Measurements from ENCODE around the gene PRICKLE2.

Gene PRICKLE2

DNA sequence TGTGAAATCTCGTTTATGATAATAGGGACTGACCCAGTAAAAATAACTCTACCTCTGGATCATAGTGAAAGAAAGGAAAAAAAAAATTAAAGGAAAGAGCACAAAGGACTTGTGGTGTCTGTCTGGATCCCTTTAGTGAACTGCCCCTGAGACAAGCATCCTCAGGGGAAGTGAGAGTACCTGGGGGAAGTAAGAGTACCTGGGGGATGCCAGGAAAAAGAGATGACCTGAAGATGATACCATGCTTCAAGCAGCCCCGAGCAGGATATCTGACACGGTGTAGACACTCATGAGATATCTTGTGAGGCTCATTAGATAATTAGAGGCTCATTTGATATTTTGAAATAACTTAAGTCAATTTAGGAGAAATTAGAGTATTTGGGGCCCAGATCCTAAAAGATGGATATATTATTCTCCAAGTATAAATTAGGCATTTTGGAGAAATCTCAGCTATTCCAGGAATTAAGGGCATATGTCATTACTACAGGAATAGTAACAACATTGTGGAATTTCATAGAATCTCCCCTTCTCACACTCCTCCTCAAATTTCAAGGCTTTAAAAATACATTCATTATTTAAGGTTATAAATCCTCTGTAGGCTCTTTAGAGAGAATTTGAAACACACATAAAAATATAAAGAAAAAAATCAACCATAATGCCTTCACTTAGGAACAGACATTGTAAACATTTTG, 165.6 kb downstream of the PRICKLE2 start:
- no peak overlapping the region for H3K4me3 ChIP-seq (ENCODE audit: low read length)
- TF ChIP-seq ZNF274 (IDR thresholded peaks at IDR 0.05; ENCODE audit: low read depth, low read length) = no peak

DNA sequence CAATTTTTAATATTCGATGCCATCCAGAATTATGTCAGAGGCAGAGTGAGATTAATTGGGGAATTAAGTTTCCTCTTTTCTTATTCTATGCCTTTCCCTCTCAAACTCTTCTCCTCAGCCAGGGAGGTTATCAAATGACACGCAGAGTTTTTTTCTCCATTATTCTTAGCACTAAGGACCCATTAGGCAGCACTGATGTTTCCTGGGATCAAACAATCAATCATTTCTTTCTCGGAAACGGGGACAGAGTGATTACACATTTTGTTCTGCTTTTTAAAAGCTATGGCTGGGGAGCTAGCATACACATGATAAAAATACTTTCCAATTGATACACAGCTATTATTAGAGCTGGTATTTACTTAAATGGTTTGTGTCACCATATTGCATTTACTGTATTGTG, 166.7 kb downstream of the PRICKLE2 start:
- H3K4me3 ChIP-seq (ENCODE audit: low read length) = no peak overlapping the region
- no peak for TF ChIP-seq ZNF274 (IDR thresholded peaks at IDR 0.05; ENCODE audit: low read depth, low read length)

DNA sequence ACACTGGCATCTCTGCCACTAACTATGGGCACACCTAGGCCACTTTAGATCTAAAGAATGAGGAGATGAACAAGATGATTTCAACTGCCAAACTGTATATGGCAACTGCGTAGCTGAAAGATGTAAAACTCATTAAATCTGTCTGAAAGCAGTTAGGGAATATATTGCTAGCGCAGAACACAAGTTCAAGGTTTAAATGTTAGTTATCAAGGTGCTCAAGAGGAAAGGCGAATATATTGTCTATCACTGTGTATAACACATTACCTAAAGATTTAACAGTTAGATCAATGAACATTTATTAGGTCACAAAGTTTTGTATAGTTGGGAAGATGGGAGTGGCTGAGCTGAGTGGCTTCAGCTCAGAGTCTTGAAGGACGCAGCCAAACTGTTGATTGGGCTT, 168.0 kb downstream of the PRICKLE2 start:
- TF ChIP-seq ZNF274 (IDR thresholded peaks at IDR 0.05; ENCODE audit: low read depth, low read length) = no peak
- H3K4me3 ChIP-seq (ENCODE audit: low read length) = no peak overlapping the region

DNA sequence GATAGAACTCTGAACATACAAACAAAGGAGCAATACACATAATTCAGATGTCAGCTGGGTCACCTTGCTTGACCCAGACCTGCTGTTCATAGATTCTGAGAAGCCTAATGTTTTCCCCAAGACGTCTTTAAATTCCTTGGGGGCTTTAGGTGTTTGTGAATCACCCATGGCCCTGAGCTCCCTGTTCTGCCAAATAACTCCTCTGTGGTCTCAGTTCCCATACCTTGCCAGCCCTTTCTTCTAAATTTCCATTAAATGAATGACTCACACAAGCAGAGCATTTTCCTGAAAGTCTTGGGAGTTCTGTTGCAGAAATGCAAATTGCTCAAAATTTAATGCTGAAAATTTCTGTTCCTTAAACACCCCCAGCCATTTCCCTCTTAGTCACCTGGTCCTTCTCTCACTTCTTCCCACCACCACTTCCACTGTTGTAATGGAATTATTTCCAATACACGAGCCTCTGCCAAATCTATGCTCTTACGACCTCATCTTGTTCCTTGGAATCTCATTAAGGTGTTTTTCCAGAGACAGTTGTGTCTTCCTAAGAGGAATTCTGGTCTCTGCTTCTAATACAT, 168.6 kb downstream of the PRICKLE2 start:
- H3K4me3 ChIP-seq (ENCODE audit: low read length) = no peak overlapping the region
- no peak for TF ChIP-seq ZNF274 (IDR thresholded peaks at IDR 0.05; ENCODE audit: low read depth, low read length)

DNA sequence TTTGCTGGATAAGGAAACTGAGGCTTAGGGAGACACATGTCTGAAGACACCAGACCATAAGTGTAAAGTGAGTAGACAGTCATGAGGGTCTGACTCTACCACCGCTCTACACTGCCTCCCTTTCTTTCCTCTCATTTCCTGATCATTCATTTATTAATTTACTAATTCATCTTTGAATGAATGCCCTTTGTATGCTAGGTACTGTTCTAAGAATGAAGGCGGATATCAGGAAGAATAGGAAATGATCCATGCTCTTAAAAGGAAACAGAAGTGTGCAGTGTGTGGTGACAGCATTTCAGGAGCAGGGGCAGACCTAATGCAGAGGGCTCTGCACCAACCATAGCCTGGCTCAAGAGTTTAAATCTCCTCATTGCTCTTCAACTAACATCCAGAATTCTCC, 170.2 kb downstream of the PRICKLE2 start:
- H3K4me3 ChIP-seq (ENCODE audit: low read length) = no peak overlapping the region
- no peak for TF ChIP-seq ZNF274 (IDR thresholded peaks at IDR 0.05; ENCODE audit: low read depth, low read length)

DNA sequence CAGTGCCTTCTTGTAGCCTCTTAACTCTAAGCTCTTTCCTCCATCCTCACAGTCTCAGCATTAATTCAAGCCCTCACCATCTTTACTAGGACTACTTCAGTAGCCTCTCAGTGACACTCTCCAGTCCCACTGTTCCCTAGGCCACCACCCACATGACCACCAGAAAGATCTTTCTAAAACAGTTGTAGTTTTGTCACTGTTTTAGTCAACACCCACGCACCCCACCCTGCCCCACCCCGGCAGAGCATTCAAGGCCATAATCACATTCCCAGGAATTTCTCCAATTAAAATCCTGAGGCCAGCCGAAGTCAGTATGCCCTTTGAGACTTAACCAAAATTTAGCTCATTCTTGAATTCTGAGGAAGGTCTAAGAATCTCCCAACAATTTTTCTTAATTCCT, 170.8 kb downstream of the PRICKLE2 start:
- no peak overlapping the region for H3K4me3 ChIP-seq (ENCODE audit: low read length)
- no peak for TF ChIP-seq ZNF274 (IDR thresholded peaks at IDR 0.05; ENCODE audit: low read depth, low read length)

DNA sequence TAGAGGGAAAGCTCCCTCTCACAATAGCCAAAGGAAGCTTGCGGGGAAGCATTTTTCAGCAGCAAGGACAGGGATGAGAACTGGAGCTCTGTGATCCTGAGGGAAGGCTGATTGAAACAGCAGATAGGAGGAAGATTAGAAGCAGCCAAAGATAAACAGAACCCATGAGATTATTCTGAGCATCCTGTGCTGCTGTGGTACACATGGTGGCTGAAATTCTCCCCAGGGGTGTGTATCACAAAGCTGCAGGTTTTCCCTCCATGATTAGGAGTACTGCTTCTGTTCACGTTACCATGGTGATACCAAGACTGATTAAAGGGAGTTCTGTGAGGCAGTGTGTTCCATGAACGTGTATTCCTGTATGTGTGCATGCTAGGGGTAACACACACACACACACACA, 171.7 kb downstream of the PRICKLE2 start:
- TF ChIP-seq ZNF274 (IDR thresholded peaks at IDR 0.05; ENCODE audit: low read depth, low read length) = no peak
- H3K4me3 ChIP-seq (ENCODE audit: low read length) = no peak overlapping the region

DNA sequence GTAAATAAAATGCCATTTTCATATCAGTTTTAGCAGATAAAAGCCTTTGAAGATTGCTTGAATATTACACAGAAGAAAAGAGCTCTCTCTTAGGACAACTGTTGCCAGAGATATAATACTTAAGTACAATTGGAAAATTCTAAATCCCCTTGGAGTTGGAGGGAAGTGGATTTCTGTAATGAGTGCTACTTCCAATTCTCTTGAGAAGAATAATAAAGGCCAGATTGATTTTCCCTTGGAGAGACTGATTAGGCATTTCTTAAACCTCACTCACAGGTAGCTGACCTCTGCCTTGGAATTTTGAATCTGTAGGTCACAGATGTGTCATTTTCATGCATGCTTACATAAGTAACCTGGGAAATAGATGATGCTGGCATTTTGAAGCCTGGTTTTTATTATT, 172.1 kb downstream of the PRICKLE2 start:
- no peak for TF ChIP-seq ZNF274 (IDR thresholded peaks at IDR 0.05; ENCODE audit: low read depth, low read length)
- H3K4me3 ChIP-seq (ENCODE audit: low read length) = no peak overlapping the region

DNA sequence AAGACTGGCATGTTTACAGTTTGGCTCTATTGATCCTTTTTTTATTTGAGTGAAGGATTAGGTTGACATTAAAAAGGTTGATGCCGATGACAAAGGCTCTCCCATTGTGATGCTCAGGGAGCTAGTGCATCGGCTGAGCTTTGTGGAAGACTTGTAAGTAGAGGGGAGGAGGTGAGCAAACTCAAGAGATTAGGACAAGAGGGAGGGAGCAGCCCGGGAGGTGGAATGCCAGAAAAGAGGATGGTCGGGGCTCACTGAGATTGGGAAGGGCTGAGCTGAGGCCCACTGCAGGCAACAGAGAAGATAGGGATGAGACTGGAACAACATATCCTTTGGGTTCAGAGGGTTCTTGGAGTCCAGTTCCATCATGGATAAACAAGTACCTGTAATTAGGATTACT, 175.4 kb downstream of the PRICKLE2 start:
- no peak overlapping the region for H3K4me3 ChIP-seq (ENCODE audit: low read length)
- TF ChIP-seq ZNF274 (IDR thresholded peaks at IDR 0.05; ENCODE audit: low read depth, low read length) = no peak

DNA sequence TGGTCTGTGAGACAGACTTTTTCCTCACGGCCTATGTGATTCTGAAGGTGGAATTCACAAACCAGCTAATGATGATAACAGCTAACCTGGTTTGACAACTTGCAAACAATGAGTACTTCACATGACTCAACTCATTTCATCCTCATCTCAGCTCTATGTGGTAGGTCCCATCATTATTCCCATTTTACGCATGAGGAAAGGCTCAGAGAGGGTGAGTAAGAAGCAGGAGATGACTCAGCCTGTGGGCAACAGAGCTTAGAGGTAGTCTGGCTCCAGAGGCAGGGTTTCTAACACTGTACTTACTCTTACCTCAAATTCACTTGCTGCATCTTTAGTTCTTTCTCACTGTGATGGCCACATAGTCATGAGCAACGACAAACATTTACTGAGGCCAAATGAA, 176.1 kb downstream of the PRICKLE2 start:
- H3K4me3 ChIP-seq (ENCODE audit: low read length) = no peak overlapping the region
- TF ChIP-seq ZNF274 (IDR thresholded peaks at IDR 0.05; ENCODE audit: low read depth, low read length) = no peak

DNA sequence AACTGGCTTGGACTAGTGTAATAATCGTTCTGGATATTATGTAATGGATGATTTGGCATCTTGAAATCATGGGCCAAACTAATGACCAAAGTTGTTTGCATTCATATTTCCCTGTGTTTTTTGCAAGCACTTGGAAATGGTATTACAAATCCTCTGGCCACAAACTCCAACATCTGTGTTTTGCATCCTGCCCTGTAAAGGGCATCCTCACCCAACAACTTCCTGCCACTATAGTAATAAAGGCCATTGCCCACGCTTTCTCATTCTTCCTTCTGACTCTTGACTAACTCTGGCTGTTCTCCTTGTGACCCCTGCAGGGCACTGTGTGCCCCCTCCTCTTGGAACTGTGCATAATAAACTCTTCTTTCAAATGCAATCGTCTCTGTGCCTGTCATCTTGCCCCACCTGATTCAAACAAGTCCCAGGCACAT, 176.6 kb downstream of the PRICKLE2 start:
- no peak for TF ChIP-seq ZNF274 (IDR thresholded peaks at IDR 0.05; ENCODE audit: low read depth, low read length)
- H3K4me3 ChIP-seq (ENCODE audit: low read length) = no peak overlapping the region

DNA sequence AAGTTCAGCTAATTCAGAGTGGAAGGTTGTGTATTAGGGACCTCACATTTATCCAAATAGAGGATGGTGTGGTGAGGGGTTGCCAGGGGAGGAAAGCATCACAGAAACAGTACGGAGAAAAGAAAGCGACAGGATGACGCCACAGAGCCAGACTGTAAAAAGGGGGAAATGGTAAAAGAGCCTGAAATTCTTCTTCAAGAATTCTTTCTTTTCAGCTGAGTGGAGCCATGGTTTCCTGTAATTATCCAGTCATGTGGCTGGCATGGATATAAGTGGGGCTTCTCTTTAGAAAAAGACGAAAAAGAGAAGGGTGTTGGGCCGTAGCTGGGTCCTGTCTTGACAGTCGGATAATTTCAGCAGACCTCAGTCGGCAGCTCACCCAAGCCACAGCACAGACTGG, 177.5 kb downstream of the PRICKLE2 start:
- H3K4me3 ChIP-seq (ENCODE audit: low read length) = no peak overlapping the region
- TF ChIP-seq ZNF274 (IDR thresholded peaks at IDR 0.05; ENCODE audit: low read depth, low read length) = no peak

DNA sequence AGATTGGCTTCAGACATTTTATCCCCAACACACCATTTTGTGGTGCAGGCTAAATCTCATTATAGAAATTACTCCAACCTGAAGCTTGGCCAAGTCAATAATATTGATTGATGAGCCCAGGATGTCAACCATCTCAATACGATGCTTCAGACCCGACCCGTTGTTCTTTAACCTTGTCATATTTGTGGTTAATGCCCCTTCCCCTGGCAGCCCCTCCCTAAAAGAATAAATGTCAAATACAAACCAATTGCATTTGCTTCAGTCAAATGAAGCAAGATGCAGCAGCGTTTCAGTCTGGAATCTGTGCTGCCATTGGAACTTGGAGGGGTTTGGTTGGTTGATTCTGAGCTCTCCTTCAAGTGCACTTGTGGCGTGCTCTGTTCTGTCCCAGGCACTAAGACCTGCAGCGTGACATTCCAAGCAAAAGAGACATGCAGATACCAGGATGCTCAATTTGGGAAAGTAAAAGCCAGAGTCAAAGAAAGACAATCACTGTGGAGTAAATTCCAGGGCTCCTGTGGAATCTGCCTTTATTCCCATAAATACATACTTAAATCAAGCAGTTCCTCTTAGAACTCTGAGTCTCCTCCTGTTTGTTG, 178.2 kb downstream of the PRICKLE2 start:
- no peak for TF ChIP-seq ZNF274 (IDR thresholded peaks at IDR 0.05; ENCODE audit: low read depth, low read length)
- no peak overlapping the region for H3K4me3 ChIP-seq (ENCODE audit: low read length)

DNA sequence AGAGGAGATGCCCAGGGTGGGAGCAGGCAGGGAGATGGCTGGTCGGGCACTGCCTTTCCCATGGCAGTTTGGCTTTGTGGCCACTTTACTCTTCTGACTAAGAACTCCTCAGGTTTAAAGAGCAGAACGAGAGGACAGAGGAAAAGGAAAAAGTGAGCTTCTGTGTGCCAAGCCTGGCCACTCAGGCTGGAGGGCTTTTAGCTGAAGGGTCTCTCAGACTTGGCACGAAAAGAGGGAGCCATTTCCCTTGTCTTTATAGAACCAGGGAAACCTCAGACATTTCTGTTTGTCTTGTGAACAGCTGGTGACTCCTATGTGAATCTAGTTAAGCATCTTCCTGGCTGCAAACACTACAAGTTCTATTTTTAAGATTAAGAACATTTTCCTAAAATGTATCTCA, 178.7 kb downstream of the PRICKLE2 start:
- no peak overlapping the region for H3K4me3 ChIP-seq (ENCODE audit: low read length)
- TF ChIP-seq ZNF274 (IDR thresholded peaks at IDR 0.05; ENCODE audit: low read depth, low read length) = no peak

DNA sequence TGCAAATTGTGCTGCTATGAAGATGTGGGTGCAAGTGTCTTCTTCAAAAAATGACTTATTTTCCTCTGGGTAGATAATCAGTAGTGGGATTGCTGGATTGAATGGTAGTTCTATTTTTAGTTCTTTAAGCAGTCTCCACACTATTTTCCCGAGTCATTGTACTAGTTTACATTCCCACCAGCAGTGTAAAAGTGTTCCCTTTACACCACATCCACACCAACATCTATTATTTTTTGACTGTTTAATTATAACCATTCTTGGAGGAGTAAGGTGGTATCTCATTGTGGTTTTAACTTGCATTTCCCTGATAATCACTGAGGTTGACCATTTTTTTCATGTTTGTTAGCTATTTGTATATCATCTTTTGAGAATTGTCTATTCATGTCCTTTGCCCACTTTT, 182.3 kb downstream of the PRICKLE2 start:
- no peak for TF ChIP-seq ZNF274 (IDR thresholded peaks at IDR 0.05; ENCODE audit: low read depth, low read length)
- H3K4me3 ChIP-seq (ENCODE audit: low read length) = no peak overlapping the region
